Smooth muscle cell (in vitro differentiated cells): Measurements from ENCODE around the gene CTNND2. TPM values are rescaled to one million over a fixed set of nuclear protein-coding genes. Genes with fewer than 3 reads are reported as not detected.

Experiments used
- DNase-seq: peaks from one replicate; lab custom pipeline; 2025; ENCODE audit not compliant: unreplicated experiment; lab: John Stamatoyannopoulos, UW
- H2AFZ ChIP-seq: fragments of 200-600 bp; sonication (generic); 2 replicates; pipeline ENCODE4 v1.6.0; 2016; ENCODE audit warnings: antibody characterized with exemption, low read depth, mild to moderate bottlenecking
- H3F3A ChIP-seq: fragments of 200-600 bp; sonication (generic); 2 replicates; pipeline ENCODE4 v1.6.0; 2017; ENCODE audit warnings: antibody characterized with exemption, low read depth
- H3K27ac ChIP-seq: fragments of 200-600 bp; sonication (generic); 2 replicates; pipeline ENCODE4 v1.5.1; 2016; ENCODE audit warnings: low read depth, mild to moderate bottlenecking
- H3K27me3 ChIP-seq: fragments of 200-600 bp; sonication (generic); 2 replicates; pipeline ENCODE4 v1.6.1; 2016; ENCODE audit warnings: low read depth, mild to moderate bottlenecking
- H3K36me3 ChIP-seq: fragments of 200-600 bp; sonication (generic); 2 replicates; pipeline ENCODE4 v1.5.1; 2016; ENCODE audit warnings: low read depth
- H3K4me1 ChIP-seq: fragments of 200-600 bp; sonication (generic); 2 replicates; pipeline ENCODE4 v1.5.1; 2016; ENCODE audit warnings: low read depth
- H3K4me2 ChIP-seq: fragments of 200-600 bp; sonication (generic); 2 replicates; pipeline ENCODE4 v1.6.0; 2016; ENCODE audit warnings: mild to moderate bottlenecking
- H3K4me3 ChIP-seq: fragments of 200-600 bp; sonication (generic); 2 replicates; pipeline ENCODE4 v1.5.1; 2016; ENCODE audit warnings: mild to moderate bottlenecking
- H3K79me2 ChIP-seq: fragments of 200-600 bp; sonication (generic); 2 replicates; pipeline ENCODE4 v1.6.0; 2016; ENCODE audit warnings: low read depth, mild to moderate bottlenecking
- H3K9ac ChIP-seq: fragments of 200-600 bp; sonication (generic); 2 replicates; pipeline ENCODE4 v1.6.0; 2016; ENCODE audit warnings: low read depth
- H3K9me3 ChIP-seq: fragments of 200-600 bp; sonication (generic); replicated peaks from 2 replicates; pipeline ENCODE4 v1.5.1; 2016; ENCODE audit warnings: low read depth
- H4K20me1 ChIP-seq: fragments of 200-600 bp; sonication (generic); 2 replicates; pipeline ENCODE4 v1.6.0; 2016; ENCODE audit warnings: low read depth
- WGBS: methylation state at CpG from one replicate; pipeline ENCODE4 v1.1.7; 2016; ENCODE audit warnings: low lambda C conversion rate; 5-methylcytosine and 5-hydroxymethylcytosine counted together
- polyA plus RNA-seq: library from polyadenylated mRNA; unstranded; fragments of >200 nt; fragmentation: Nextera tagmentation; extraction: Ambion mirVana; gene quantifications from 2 replicates; pipeline ENCODE4 v1.2.1, GENCODE V29; 2016
- total RNA-seq: library from RNA; depleted of rRNA; stranded (reverse); fragments of >200 nt; gene quantifications from 2 replicates; pipeline ENCODE4 v1.2.3, GENCODE V29; 2014
- TF ChIP-seq, protein P1 (sequence below): fragments of 200-600 bp; sonication (generic); IDR thresholded peaks from 2 replicates; pipeline ENCODE4 v1.5.1; 2017; ENCODE audit warnings: borderline replicate concordance, mild to moderate bottlenecking, antibody characterized with exemption; ENCODE audit not compliant: insufficient read depth, poor library complexity, severe bottlenecking

The CTNND2 gene
- total and polyA plus RNA-seq, 2 experiments from 2014 or later = 2.7 to 5.8 TPM

DNA sequence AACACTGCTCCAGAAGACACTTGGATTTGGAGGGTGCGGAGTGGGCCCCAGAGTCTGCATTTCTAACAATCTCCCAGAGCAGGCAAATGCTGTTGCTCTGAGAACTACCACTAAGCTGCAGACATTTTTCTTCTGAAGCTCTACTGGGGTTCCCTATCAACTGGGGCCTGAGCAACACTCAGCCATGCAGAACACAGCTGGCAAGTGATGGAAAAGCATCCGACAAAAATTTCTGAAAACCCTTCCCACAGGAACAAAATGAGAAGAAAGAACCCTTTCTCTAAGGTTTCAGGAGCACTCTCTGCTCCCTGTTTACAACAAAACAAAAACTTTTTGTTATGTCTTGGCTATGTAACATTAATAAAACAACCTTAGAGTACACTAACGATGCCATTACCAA is 516.9 kb downstream of the CTNND2 start:
- Histone ChIP-seq H3K4me1 (peaks cover 13% of the 10 kb centered on the region), H3K4me2 (no peak overlapping the region), H3F3A (no peaks in the 10 kb centered on the region), H3K9me3 (no peaks in the 10 kb centered on the region), H3K27me3 (peaks cover 48% of the 10 kb centered on the region), H3K9ac (no peak overlapping the region), H3K27ac (no peak overlapping the region), H4K20me1 (no peaks in the 10 kb centered on the region), H3K79me2 (no peaks in the 10 kb centered on the region), H2AFZ (no peak overlapping the region), H3K36me3 (no peaks in the 10 kb centered on the region), H3K4me3 (no peak overlapping the region)
- 93% methylated on average over 3 of the region's 3 CpGs for WGBS
- TF ChIP-seq, protein P1, sequence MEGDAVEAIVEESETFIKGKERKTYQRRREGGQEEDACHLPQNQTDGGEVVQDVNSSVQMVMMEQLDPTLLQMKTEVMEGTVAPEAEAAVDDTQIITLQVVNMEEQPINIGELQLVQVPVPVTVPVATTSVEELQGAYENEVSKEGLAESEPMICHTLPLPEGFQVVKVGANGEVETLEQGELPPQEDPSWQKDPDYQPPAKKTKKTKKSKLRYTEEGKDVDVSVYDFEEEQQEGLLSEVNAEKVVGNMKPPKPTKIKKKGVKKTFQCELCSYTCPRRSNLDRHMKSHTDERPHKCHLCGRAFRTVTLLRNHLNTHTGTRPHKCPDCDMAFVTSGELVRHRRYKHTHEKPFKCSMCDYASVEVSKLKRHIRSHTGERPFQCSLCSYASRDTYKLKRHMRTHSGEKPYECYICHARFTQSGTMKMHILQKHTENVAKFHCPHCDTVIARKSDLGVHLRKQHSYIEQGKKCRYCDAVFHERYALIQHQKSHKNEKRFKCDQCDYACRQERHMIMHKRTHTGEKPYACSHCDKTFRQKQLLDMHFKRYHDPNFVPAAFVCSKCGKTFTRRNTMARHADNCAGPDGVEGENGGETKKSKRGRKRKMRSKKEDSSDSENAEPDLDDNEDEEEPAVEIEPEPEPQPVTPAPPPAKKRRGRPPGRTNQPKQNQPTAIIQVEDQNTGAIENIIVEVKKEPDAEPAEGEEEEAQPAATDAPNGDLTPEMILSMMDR = no peak
- no peak for DNase-seq

DNA sequence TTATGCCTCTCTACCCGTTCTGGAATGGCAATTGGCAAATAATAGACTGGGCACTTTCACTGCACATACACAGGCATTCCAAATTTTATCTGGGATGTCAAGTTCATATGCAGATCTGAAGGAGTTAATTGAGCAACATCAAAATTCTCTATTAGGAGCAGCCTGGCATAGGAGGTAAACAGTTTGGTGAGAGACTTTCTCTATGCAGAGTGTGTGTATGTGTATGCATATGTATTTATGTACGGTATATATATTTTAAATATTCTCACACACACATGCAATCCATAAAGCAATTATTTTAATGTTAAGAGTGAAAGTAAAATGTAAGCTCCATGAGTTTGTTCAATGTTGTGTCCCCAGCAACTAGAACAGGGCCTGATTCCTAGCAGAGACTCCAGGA is 517.8 kb downstream of the CTNND2 start:
- Histone ChIP-seq H3K9me3 (no peaks in the 10 kb centered on the region), H3K27me3 (peaks cover 48% of the 10 kb centered on the region), H3K79me2 (no peaks in the 10 kb centered on the region), H3K4me1 (peaks cover 13% of the 10 kb centered on the region), H3K9ac (no peak overlapping the region), H3K4me2 (peak overlapping the region; percentile 91), H3F3A (no peaks in the 10 kb centered on the region), H3K4me3 (no peak overlapping the region), H2AFZ (no peak overlapping the region), H3K27ac (no peak overlapping the region), H3K36me3 (no peaks in the 10 kb centered on the region), H4K20me1 (no peaks in the 10 kb centered on the region)
- TF ChIP-seq, protein P1 = no peak
- DNase-seq = no peak
- 55% methylated on average over 2 of the region's 2 CpGs for WGBS

DNA sequence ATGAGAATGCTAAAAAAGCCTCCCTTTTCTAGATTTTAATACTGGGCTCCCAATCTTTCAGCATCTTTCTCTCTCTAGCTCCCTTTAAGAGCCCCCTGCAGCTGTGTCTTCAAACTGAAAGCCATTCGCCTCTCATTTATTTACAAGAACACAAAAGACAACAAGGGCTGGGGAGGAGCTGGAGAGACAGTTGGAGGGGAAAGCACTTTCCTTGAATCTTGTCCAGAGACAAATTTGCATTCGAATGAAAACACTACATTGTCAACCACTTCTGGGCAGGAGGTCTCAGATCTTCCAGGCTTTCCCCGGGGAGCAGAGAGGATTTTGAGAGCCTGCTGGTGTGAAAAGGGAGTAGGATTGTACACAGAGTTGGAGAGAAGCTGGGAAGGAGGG is 518.3 kb downstream of the CTNND2 start:
- Histone ChIP-seq H3K9ac (no peak overlapping the region), H3K27ac (no peak overlapping the region), H3K4me2 (peak overlapping the region; percentile 91), H4K20me1 (no peaks in the 10 kb centered on the region), H3K4me1 (peaks cover 13% of the 10 kb centered on the region), H3K79me2 (no peaks in the 10 kb centered on the region), H3K36me3 (no peaks in the 10 kb centered on the region), H3K9me3 (no peaks in the 10 kb centered on the region), H3K4me3 (peak overlapping the region; percentile 47), H2AFZ (peak overlapping the region; percentile 23), H3K27me3 (peaks cover 48% of the 10 kb centered on the region), H3F3A (no peaks in the 10 kb centered on the region)
- no peak for DNase-seq
- TF ChIP-seq, protein P1 = no peak
- 3% methylated on average over 3 of the region's 3 CpGs for WGBS

DNA sequence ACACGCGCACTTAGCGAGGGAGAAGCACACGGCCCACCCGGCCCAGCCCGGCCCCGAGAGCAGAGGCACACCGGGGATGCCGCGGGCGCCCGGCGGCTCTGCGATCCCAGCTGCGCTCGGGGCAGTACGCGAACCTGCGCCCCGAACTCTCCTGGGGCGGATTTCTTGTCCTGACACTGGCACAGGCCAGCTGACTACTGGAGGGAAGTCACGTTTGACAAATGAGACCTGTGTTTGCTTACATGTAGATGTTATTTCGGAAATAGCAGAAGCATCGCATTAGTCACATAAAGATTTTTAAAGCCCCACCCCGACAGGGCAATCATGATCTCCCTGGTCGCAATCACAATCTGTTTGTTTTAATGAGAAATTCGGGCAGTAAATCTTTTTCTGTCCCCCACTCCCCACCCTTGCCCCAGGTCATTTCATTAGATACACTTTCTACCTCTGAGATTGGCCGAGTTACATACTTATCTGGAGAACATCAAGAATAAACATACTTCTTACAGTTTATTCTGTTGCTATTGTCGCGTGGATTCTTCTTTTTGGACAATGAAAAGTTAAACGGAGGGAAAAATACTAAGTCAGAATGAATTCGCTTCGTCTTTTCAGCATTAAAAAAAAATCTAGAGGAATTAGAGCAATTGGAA is 518.9 kb downstream of the CTNND2 start:
- no peaks in the 10 kb centered on the region for H3K36me3 ChIP-seq
- H3K27ac ChIP-seq = no peak overlapping the region
- H3K4me1 ChIP-seq = peaks cover 10% of the 10 kb centered on the region
- peak overlapping the region; percentile 47 for H3K4me3 ChIP-seq
- H3F3A ChIP-seq = no peaks in the 10 kb centered on the region
- H3K9me3 ChIP-seq = no peaks in the 10 kb centered on the region
- peaks cover 48% of the 10 kb centered on the region for H3K27me3 ChIP-seq
- WGBS = 5% methylated on average over 15 of the region's 33 CpGs
- DNase-seq = no peak
- H2AFZ ChIP-seq = no peak overlapping the region
- no peaks in the 10 kb centered on the region for H3K79me2 ChIP-seq
- TF ChIP-seq, protein P1 = no peak
- no peak overlapping the region for H3K9ac ChIP-seq
- no peaks in the 10 kb centered on the region for H4K20me1 ChIP-seq
- H3K4me2 ChIP-seq = peak overlapping the region; percentile 91
